ENCODE results near the gene TMEM266. TPM values are rescaled to one million over a fixed set of nuclear protein-coding genes. Genes with fewer than 3 reads are reported as not detected.

The TMEM266 gene
- total RNA-seq, 4 donors from 2014 or later = 0.75 to 5.4 TPM; not detected in 2

DNA sequence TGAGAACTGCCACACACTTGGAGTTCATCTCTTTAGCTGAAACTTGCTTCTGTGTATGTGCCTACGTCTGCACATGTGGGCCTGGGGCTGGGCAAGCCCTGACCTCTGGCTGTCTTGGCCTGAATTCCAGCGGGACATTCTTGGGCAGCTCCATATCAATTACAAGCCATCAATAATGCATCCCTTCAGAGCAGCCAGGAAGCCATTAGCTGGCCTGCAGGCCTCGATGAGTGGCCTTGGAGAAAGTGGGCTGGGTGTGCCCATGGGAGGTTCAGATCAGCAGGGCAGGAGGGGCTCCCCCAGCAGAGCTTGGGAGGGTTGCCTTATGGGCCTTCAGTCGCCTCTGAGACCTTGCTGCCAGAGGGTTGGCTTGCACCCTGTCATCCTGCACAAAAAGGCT lies 127.4 kb downstream of the TMEM266 start:
- TF ChIP-seq, protein P1, sequence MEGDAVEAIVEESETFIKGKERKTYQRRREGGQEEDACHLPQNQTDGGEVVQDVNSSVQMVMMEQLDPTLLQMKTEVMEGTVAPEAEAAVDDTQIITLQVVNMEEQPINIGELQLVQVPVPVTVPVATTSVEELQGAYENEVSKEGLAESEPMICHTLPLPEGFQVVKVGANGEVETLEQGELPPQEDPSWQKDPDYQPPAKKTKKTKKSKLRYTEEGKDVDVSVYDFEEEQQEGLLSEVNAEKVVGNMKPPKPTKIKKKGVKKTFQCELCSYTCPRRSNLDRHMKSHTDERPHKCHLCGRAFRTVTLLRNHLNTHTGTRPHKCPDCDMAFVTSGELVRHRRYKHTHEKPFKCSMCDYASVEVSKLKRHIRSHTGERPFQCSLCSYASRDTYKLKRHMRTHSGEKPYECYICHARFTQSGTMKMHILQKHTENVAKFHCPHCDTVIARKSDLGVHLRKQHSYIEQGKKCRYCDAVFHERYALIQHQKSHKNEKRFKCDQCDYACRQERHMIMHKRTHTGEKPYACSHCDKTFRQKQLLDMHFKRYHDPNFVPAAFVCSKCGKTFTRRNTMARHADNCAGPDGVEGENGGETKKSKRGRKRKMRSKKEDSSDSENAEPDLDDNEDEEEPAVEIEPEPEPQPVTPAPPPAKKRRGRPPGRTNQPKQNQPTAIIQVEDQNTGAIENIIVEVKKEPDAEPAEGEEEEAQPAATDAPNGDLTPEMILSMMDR (IDR thresholded peaks at IDR 0.05; ENCODE audit: low read depth) = no peak

DNA sequence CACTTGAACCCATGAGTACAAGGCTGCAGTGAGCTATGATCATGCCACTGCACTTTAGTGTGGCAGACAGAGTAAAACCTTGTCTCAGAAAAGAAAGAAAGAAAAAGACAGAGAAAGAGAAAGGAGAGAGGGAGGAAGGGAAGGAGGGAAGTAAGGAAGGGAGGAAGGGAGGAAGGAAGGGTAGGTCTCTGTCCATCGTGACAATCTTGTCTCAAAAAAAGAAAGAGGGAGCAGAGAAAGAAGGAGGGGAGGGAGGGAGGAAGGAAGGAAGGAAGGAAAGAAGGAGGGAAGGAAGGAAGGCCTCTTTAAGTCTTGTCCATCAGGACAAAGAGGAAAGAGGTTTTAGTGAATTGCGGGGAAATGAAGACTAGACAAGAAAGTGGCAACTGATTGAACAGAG lies 129.3 kb downstream of the TMEM266 start:
- TF ChIP-seq, protein P1 (IDR thresholded peaks at IDR 0.05; ENCODE audit: low read depth) = no peak

DNA sequence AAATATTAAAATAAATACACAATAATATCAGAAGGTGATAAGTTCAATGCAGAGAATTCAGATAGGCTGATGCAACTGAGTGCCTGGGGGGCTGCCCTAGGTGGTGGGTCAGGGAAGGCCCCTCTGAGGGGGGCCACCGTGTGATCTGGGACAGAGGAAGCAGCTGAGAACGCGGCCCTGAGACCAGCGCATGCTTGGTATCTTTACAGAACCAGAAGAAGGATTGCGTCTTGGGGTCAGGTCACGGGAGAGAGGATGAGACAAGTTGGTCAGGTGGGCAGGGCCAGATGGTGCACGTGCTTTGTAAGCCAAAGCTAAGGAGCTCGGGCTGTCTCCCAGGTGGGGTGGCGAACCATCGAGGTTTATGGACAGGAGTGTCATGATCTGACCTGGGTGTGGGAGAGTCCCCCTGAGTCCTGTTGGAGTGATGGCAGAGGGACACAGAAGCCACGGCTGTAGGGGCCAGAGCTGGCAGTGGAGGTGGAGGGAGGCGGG lies 130.3 kb downstream of the TMEM266 start:
- TF ChIP-seq, protein P1 (IDR thresholded peaks at IDR 0.05; ENCODE audit: low read depth) = no peak

DNA sequence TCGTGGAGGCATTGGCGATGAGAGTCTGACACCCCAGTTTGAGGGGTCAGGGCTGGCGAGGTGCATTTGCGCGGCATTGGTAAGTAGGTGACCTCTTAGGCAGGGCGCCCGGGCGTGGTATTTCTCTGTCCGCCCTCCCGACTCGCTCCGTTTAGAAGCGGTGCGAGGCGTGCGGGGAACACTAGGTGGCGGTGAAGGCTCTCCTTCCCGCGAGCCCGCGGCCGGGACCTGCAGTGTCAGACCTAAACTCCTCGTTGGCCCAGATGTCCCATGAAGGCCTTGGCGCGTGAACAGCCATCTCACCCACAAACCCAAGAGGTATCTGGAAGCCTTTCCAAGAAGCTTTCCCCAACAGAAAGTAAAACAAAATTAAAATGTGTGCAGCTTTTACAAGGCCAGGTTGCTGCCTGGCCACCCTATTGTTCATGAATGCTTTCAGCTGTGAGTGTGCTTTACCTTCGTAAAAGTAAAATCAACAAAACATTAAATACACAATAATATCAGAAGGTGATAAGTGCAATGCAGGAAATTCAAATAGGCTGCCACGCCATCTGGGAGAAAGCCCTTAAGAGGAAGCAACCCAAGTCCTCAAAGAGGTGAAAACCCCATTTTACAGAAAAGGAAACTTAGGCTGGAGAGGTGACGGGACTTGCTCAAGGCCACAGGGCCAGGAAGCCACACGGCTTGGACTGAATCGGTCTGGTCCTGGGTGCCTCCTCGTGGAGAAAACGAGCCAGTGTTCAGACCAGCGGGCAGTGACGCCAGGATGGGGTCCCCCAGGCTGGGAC lies 131.2 kb downstream of the TMEM266 start:
- TF ChIP-seq, protein P1 (IDR thresholded peaks at IDR 0.05; ENCODE audit: low read depth) = no peak

DNA sequence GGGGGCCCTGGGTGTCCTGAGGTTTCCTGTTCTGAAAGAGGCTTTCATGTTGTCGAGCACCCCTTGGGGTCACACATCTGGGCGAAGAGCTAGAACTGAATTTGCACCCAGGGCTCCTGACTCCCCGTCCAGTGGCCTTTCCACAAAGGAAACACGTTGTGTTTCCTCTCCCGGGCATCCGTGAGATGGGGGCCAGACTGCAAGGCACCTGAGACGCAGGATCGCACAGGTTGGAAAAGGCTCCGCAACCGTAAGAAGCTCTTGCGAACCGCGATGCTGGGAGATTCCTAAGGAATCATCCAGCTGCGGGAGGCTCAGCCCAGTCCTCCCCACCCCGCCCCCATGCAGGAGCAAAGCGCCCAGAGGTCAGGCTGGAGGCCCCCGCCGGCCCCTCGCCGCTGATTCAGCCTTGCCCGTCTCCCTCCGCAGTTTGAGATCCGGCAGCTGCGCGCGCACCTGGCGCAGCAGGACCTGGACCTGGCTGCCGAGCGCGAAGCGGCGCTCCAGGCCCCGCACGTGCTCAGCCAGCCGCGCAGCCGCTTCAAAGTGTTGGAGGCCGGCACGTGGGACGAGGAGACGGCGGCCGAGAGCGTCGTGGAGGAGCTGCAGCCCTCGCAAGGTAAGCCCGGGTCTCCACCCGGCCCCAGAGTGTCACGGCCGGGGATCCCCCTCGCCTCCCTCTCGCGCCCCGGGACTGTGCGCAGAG lies 131.9 kb downstream of the TMEM266 start:
- TF ChIP-seq, protein P1 (IDR thresholded peaks at IDR 0.05; ENCODE audit: low read depth) = no peak

DNA sequence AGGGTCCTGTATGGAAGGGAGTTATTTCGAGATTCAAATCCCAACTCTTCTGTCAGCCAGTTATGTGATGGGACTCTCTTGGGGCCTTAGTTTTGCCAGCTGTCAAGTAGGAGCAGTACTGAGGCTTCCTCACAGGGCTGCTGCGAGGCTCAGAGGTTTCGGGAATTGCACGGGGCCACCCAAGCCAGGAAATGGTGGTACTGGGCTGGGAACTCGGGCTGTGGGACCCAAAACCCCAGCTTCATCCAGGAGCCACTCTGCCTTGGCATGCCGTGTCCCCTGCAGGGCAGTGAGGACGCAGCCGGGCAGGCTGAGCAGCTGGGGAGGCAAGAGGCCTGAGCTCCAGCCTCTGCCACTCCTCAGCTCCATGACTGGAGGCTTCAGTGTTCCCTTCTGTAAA lies 132.9 kb downstream of the TMEM266 start:
- TF ChIP-seq, protein P1 (IDR thresholded peaks at IDR 0.05; ENCODE audit: low read depth) = no peak

DNA sequence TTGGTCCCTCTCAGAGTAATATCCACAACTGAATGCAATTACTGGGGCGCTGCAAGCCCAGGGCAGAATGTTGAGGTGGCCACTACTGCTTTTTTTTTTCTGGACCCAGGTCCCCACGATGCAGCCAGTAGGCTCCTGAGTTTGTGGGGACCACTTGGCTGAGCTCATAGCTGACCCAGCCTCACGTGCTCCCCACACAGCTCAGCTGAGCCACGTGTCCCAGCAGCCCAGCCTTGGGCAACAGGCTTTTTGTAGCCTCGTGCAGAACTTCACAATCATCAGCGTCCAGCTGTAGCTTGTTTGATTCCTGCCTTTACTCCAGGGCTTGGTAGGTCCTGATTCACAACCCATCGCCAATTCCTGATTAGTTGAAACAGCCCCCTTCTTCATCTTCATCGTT lies 134.1 kb downstream of the TMEM266 start:
- TF ChIP-seq, protein P1 (IDR thresholded peaks at IDR 0.05; ENCODE audit: low read depth) = no peak

Data from subcutaneous adipose tissue (tissue), 4 donors.